Hepatocyte (in vitro differentiated cells): Measurements from ENCODE around the gene POLQ.

Source experiments
- EZH2 ChIP-seq: fragments of 200-600 bp; sonication (generic); IDR thresholded peaks from 2 replicates; pipeline ENCODE4 v1.6.1; 2016; ENCODE audit warnings: antibody characterized with exemption, mild to moderate bottlenecking, borderline replicate concordance
- EZH2phosphoT487 ChIP-seq: fragments of 200-600 bp; sonication (generic); IDR thresholded peaks from one replicate; pipeline ENCODE4 v1.6.1; 2018; ENCODE audit warnings: antibody characterized with exemption, mild to moderate bottlenecking, low read depth, moderate library complexity; ENCODE audit not compliant: unreplicated experiment, severe bottlenecking
- TF ChIP-seq, protein P1 (sequence below): fragments of 200-600 bp; sonication (generic); IDR thresholded peaks from 2 replicates; pipeline ENCODE4 v1.5.1; 2016; ENCODE audit warnings: antibody characterized with exemption, mild to moderate bottlenecking; ENCODE audit not compliant: poor library complexity

DNA sequence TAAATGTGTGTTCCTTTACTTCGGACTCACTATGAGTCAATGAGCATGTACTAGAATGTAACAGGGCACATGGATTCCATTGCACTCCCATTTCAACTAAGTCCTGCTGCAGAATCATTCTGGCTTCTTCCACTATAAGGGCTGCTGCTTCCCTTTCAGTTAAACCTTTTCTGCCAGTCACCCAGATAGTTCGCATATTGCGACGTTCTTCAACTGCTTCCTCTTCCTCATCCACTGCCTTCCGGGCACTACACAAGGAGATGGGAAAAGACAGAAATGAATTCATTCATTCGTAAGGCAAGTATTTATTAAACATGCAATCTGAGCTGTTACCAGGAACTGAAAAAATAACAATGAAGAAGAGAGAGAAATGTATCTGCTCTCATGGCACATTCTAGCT, 55.6 kb downstream of the POLQ start:
- TF ChIP-seq, protein P1, sequence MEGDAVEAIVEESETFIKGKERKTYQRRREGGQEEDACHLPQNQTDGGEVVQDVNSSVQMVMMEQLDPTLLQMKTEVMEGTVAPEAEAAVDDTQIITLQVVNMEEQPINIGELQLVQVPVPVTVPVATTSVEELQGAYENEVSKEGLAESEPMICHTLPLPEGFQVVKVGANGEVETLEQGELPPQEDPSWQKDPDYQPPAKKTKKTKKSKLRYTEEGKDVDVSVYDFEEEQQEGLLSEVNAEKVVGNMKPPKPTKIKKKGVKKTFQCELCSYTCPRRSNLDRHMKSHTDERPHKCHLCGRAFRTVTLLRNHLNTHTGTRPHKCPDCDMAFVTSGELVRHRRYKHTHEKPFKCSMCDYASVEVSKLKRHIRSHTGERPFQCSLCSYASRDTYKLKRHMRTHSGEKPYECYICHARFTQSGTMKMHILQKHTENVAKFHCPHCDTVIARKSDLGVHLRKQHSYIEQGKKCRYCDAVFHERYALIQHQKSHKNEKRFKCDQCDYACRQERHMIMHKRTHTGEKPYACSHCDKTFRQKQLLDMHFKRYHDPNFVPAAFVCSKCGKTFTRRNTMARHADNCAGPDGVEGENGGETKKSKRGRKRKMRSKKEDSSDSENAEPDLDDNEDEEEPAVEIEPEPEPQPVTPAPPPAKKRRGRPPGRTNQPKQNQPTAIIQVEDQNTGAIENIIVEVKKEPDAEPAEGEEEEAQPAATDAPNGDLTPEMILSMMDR: no peak
- TF ChIP-seq EZH2 (no peak), EZH2phosphoT487 (no peak)
